22Rv1 (cell line): Measurements from ENCODE around the gene ZMPSTE24.
A peak's percentile ranks its signal among the peaks of the same experiment; 100 is the strongest.

Source experiments
- H3K27ac ChIP-seq: fragments of 450-650 bp; 2 replicates; pipeline ENCODE4 v1.5.1; 2017
- CTCF ChIP-seq: fragments of 450-650 bp; IDR thresholded peaks from 2 replicates; pipeline ENCODE4 v1.5.1; 2017; ENCODE audit warnings: mild to moderate bottlenecking
- ZFX ChIP-seq: fragments of 450-650 bp; IDR thresholded peaks from 2 replicates; pipeline ENCODE4 v1.6.1; 2017; ENCODE audit warnings: antibody characterized with exemption, borderline replicate concordance

ZMPSTE24 gene

GRCh38 chr1:40305451-40305850, 47.4 kb downstream of the ZMPSTE24 start:
- TF ChIP-seq CTCF (0 out of 2 replicates have a peak, but pooled peaks have one; percentile 9), ZFX (no peak)
- no peak overlapping the region for H3K27ac ChIP-seq

- H3K27ac ChIP-seq: no peak overlapping the region
- TF ChIP-seq CTCF (no peak), ZFX (no peak)
Measured at GRCh38 chr1:40305871-40306270, 47.8 kb downstream of the ZMPSTE24 start.

GRCh38 chr1:40306296-40306695, 48.3 kb downstream of the ZMPSTE24 start:
- no peak overlapping the region for H3K27ac ChIP-seq
- TF ChIP-seq ZFX (no peak), CTCF (no peak)

GRCh38 chr1:40307186-40307585, 49.1 kb downstream of the ZMPSTE24 start:
- H3K27ac ChIP-seq: no peak overlapping the region
- TF ChIP-seq CTCF (no peak), ZFX (no peak)

- H3K27ac ChIP-seq: no peak overlapping the region
- TF ChIP-seq CTCF: no peak
- TF ChIP-seq ZFX: no peak
Measured at GRCh38 chr1:40308036-40308727, 50.1 kb downstream of the ZMPSTE24 start.

GRCh38 chr1:40309374-40310128, 51.5 kb downstream of the ZMPSTE24 start:
- H3K27ac ChIP-seq: no peak overlapping the region
- no peak for TF ChIP-seq ZFX
- TF ChIP-seq CTCF: no peak

- TF ChIP-seq CTCF: no peak
- TF ChIP-seq ZFX: no peak
- H3K27ac ChIP-seq: no peak overlapping the region
Measured at GRCh38 chr1:40310129-40310461, 52.1 kb downstream of the ZMPSTE24 start.
